GM19351 (cell line): Measurements from ENCODE around the gene PSME1.
"Not testable (repeated sequence)": the region's sequence is repeated elsewhere in the genome, so short reads cannot be mapped to it uniquely, and the experiment has no call there.

Experiments
- ATAC-seq: cut with Tn5 transposase; IDR thresholded peaks from one replicate; pipeline ENCODE4 v1.9.1; 2021; ENCODE audit warnings: mild to moderate bottlenecking, moderate library complexity; ENCODE audit not compliant: unreplicated experiment

Gene PSME1

DNA sequence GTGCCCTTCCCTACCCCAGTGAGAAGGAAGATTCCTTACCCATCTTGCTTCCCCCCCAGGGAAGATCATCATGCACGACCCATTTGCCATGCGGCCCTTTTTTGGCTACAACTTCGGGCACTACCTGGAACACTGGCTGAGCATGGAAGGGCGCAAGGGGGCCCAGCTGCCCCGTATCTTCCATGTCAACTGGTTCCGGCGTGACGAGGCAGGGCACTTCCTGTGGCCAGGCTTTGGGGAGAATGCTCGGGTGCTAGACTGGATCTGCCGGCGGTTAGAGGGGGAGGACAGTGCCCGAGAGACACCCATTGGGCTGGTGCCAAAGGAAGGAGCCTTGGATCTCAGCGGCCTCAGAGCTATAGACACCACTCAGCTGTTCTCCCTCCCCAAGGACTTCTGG, 32.5 kb upstream of the PSME1 start:
- no peak for ATAC-seq

GRCh38 chr14:24105609-24106239, 30.3 kb upstream of the PSME1 start:
- not testable (repeated sequence) for ATAC-seq

GRCh38 chr14:24106672-24107271, 29.2 kb upstream of the PSME1 start:
- ATAC-seq = no peak

- ATAC-seq = peak; percentile 29
Observed at GRCh38 chr14:24108336-24108874, 27.6 kb upstream of the PSME1 start.

GRCh38 chr14:24110060-24110459, 25.9 kb upstream of the PSME1 start:
- no peak for ATAC-seq

- ATAC-seq = no peak
Observed at GRCh38 chr14:24110523-24110922, 25.5 kb upstream of the PSME1 start.

- ATAC-seq = no peak
Observed at GRCh38 chr14:24113379-24113800, 22.6 kb upstream of the PSME1 start.

DNA sequence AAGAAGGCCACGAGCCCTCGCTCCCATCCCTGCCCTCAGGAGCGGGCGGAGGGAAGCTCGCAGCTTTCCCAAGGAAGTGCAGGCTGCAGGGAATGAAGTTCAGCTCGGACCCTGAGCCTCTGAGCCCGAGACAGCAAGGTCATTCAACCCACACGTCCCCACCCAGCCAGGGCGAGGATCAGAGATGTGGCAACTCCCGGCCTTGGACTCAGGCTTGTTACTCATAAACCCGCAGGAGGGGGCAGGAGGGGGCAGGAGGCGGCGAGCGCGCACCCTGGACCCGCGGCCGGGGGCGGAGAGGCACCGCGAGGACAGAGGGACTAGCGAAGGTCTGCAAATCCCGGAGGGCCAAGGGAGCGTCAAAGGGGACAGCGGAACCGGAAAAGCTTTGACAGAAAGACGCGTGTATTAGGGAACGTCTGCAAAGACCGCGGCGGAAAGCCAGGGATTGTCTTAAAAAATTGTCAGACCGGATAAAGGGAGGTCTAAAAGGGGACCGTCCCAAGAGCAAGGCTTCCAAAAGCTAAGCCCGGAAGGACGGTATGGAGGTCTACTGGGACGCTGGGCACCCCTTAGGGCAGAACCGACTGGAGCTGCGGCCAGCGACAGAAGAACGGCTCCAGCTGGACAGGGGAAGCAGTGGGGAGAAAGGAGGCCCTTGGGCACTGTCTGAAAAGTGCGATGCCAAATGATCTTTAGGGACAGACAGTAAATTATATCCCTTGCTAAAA, 22.0 kb upstream of the PSME1 start:
- ATAC-seq = peak; percentile 27

DNA sequence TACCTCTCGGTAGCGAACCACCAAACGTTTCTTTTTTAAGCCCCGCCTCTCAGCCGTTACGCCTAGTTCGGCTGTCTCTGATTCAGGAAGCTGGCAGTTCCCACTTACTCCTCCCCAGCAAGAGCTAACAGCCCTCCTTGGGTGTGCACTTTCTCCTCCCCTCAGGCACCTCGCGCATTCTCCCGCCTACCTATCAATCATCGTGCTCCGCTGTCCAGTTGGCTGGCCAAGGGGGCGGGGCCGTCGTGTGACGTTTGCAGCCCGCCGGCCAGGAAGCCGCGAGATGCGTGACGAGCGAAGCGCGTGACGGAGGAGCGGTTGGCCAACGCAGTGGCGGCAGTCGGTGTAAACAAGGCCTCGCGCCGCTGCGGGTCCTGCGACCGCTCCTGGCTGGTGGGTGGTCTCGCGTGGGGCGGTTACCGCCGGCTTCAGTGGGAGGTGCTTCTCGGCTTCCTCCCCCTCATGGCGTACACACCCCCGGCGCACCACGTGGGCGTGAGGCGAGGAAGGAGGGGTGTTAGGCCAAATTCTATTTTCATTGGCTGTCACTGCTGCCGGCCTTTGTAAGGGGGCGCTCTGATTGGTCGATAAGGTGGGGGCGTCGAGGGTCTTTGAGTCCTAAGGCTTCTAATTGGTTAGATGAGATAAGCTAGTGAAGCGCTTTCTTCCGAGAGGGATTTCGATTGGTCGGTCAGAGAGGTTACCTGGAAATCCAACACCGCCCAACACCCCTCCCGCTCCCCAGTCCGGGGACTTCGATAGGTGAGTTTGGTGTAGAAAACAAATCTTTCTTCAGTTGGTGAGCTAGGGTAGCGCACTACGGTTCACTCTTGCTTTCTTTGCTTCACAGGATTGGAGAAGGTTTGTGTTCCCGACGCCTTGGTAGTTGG, 21.2 kb upstream of the PSME1 start, which contains the start of the genes DCAF11 and NRL:
TSS of gene DCAF11 (plus strand) at position 246 of the 890 bp plus-strand sequence. CDS start 818 bp downstream, outside the sequence.
TSS of gene NRL (minus strand) at position 418 of the 890 bp plus-strand sequence. CDS start 32,101 bp downstream, outside the sequence.
- ATAC-seq = peak; percentile 83

DNA sequence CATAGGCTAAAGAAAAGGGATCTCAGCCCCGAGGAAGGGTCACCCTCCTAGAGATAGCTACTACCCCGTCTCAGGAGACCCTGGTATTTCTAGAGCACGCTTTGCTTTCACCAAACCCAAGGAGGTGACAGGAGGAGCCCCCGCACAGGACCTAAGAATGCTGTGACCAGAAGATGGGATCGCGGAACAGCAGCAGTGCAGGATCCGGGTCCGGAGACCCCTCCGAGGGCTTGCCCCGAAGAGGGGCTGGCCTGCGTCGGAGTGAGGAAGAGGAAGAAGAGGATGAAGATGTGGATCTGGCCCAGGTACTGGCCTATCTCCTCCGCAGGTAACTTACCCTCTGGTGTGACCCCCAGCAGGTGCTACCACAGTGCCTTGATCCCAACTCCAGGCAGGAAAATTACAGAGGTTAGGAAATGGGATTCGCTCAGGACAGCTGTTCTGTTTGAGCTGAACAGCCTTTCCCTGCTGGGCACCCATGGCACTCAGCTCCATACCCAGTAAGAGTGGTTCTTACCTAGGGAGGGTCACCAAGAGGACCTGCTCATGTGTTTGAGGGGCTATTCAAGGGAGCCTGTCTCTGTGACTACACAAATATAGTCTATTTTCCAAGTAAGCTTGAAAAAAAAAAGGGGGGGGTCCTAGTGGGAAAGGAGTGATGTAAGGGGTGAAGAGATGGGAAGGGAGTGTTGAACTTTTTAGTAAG, 20.4 kb upstream of the PSME1 start:
- no peak for ATAC-seq

GRCh38 chr14:24116128-24116814, 19.7 kb upstream of the PSME1 start:
- no peak for ATAC-seq

GRCh38 chr14:24117179-24117578, 18.8 kb upstream of the PSME1 start:
- no peak for ATAC-seq

GRCh38 chr14:24119691-24120090, 16.3 kb upstream of the PSME1 start:
- ATAC-seq = no peak

- no peak for ATAC-seq
Observed at GRCh38 chr14:24121210-24121609, 14.8 kb upstream of the PSME1 start.

DNA sequence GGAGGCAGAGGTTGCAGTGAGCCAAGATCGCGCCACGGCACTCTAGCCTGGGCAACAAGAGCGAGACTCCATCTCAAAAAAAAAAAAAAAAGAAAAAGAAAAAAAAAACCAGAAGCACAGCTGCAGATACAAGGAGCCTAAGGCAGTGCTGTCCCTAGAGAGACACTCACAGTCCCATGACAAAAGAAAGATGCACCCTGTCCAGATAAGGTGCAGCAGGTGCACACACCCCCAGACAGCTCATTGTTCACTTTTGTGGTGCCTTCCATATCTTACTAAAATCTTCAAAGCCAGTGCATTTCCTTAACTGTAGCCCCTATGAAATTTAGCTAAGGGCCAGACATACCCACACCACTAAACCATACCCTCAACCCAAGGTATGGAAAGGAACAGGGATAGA, 13.6 kb upstream of the PSME1 start:
- ATAC-seq = no peak

- ATAC-seq = no peak
Observed at GRCh38 chr14:24122898-24123297, 13.1 kb upstream of the PSME1 start.

DNA sequence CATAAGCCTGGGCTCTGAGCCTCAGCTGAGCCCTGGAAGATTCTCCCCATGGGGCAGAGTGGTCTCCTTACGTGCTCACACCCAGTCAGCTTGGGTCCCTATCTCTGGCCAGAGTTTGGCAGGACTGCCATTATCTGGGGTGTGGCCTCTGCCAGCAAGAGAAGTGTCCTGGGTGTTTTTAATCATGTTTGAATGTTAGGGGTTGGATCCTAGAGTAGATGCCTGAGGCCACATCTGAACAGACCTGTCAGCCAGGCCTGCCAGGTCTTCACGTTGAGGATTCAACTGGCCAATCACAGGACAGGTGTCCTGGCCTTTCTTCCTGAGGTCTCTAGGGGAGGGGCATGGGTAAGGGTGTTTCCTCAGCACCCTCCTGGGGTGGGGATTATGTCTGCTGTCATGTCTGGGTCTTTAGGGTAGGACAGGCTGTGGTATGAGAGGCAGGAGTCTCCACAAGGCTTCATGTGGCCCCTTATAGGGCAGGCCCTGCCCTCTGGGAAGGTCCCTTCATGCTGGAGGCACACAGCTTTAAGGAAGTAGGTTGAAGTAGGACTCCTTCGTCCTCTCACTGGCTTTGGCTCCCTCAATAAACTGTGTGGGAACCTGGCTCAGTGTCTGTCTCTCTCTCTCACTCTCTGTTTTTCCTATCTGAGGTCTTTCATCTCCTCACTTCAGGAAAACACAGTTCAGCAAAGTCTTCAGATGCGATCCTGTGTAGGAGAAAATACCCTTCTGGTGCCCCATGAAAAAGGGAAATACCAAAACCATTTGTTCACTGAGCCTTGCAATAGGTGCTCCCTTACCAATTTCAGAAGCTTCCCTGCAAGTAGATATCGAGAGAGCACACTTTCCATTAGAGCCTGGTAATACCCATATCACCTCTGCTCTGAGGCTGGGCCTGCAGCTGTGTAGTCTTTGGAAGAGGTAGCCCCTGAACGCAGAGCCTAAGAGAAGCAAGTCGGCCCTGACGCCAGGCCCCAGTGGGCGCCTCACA, 12.3 kb upstream of the PSME1 start:
- ATAC-seq = peak; percentile 44

DNA sequence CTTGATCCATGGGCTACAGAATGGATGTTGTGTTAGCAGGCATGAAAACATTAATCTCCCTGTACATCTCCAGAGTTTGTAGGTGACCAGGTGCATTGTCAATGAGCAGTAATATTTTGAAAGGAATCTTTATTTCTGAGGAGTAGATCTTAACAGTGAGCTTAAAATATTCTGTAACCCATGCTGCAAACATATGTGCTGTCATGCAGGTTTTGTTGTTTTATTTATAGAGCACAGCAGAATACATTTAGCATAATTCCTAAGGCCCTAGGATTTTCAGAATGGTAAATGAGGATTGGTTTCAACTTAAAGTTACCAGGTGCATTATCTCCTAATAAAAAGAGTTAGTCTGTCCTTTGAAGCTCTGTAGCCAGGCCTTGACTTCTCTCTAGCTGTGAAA, 9.1 kb upstream of the PSME1 start:
- no peak for ATAC-seq
